Measurements from ENCODE around the gene FAM114A2. TPM values are rescaled to one million over a fixed set of nuclear protein-coding genes. Genes with fewer than 3 reads are reported as not detected.
A peak's percentile ranks its signal among the peaks of the same experiment; 100 is the strongest.

Gene FAM114A2
- polyA plus RNA-seq, 1 of the 3 experiments (the other 2 are of a cell fraction) = 9.0 TPM

DNA sequence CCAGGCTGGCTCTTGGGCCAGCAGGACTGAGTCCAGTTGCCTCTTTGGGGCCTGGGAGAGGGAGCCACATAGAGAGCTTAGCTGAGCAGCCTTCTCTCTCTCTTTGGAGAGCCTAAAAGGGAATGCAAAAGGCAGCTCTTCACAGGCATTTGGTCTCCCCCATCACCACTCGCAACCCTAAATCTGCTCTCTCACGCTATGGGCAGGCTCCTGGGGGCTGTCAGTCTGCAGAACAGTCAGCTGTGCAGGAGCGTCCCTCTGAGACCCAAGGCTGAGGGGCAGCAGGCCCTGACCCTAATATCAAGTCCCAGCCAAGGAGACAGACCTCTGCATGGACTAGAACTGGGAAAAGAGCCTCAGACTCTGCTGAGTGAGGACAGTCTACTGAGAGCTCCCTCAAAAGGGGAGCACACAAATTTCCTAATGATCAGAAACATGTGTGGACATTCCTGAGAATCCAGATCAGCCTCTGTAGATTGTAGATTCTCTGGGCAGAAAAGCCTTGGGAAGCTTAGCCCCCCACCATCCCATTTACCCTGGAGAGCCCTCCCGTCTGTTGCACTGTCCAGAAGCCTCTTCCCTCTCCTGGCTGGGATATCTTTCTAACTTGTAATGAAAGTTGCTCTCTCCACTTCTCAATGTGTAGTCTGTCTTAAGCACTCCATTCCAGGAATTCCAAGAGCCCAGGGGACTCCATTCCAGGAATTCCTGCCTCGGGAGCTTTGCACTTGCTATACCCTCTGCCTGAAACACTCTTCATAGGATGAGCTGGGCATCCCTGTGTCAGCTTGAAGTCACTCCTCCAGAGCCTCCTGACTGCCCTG is 79.4 kb downstream of the FAM114A2 start:
- Histone ChIP-seq H3K9ac (0 out of 2 replicates have a peak overlapping the region, but pooled peaks have one; percentile 3), H3K27me3 (ENCODE audit: insufficient read depth) (no peaks in the 10 kb centered on the region), H3K9me2 (no peaks in the 10 kb centered on the region), H3K79me2 (ENCODE audit: insufficient read depth) (no peaks in the 10 kb centered on the region), H3K9me3 (no peaks in the 10 kb centered on the region), H3K4me3 (ENCODE audit: low read depth in 2 of 2, low read length in 1 of 2) (no peak overlapping the region), H2AFZ (ENCODE audit: low read depth) (no peak overlapping the region; the same call in 1 of the 2 replicates), H3K36me3 (replicated peaks in 1 of 2; ENCODE audit: control insufficient read depth in 1 of 2, insufficient read depth in 2 of 2, low read length in 1 of 2) (no peaks in the 10 kb centered on the region), H4K20me1 (ENCODE audit: insufficient read depth) (no peaks in the 10 kb centered on the region), H3K27ac (ENCODE audit: low read depth in 2 of 2, low read length in 1 of 2) (peak overlapping the region; percentile 46 to 48; a peak in 3 of 4 replicates), H3K4me1 (ENCODE audit: control insufficient read depth in 1 of 2, insufficient read depth in 2 of 2, low read depth in 1 of 2, low read length in 1 of 2) (peaks cover 0 to 17% of the 10 kb centered on the region in 2 experiments; a peak in 3 of 4 replicates), H3K4me2 (peak overlapping the region; percentile 26; the same call in 1 of the 2 replicates), H3F3A (replicated peaks; ENCODE audit: insufficient read depth) (peaks cover 3% of the 10 kb centered on the region)
- WGBS (ENCODE audit: low lambda C conversion rate) = 48% methylated on average over 5 of the region's 5 CpGs
- CTCF ChIA-PET = interaction anchor here (1.1 to 1.8 kb wide), 4 partner anchors 462 to 1399 kb away, joined by 3 to 5 read pairs (median 3); no protein-coding TSS in a partner anchor
- POLR2A ChIA-PET = no interaction called here
- DNase-seq = no peak
- TF ChIP-seq, protein P1, sequence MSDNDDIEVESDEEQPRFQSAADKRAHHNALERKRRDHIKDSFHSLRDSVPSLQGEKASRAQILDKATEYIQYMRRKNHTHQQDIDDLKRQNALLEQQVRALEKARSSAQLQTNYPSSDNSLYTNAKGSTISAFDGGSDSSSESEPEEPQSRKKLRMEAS (IDR thresholded peaks at IDR 0.05; ENCODE audit: low read depth) = peak; percentile 37; the same call in 1 of the 2 replicates
- no peak for TF ChIP-seq GATA2 (CRISPR knock-in tag; IDR thresholded peaks at IDR 0.05)
- peak in 1 of 2 experiments; percentile 78; a peak in 2 of 4 replicates for TF ChIP-seq EP300 (IDR thresholded peaks at IDR 0.05; ENCODE audit: borderline replicate concordance in 1 of 2, low read depth in 1 of 2, low read length in 1 of 2)
- peak; percentile 9; the same call in 1 of the 2 replicates for TF ChIP-seq FOSL2 (IDR thresholded peaks at IDR 0.05; ENCODE audit: borderline replicate concordance, low read depth)
- TF ChIP-seq ELF1 (IDR thresholded peaks at IDR 0.05) = no peak
- TF ChIP-seq TCF12 (IDR thresholded peaks at IDR 0.05) = peak; percentile 78
- TF ChIP-seq FOXJ3 (CRISPR knock-in tag; IDR thresholded peaks at IDR 0.05) = no peak
- no peak; the same call in 1 of the 2 replicates for TF ChIP-seq SMC3 (IDR thresholded peaks at IDR 0.05; ENCODE audit: low read depth, low read length)
- TF ChIP-seq POLR2AphosphoS5 (IDR thresholded peaks at IDR 0.05; ENCODE audit: low read depth, low read length) = peak; percentile 29; the same call in 1 of the 2 replicates
- TF ChIP-seq TEAD4 (IDR thresholded peaks at IDR 0.05; ENCODE audit: borderline replicate concordance, insufficient read depth) = peak; percentile 96
- no peak for TF ChIP-seq YY1 (IDR thresholded peaks at IDR 0.05; ENCODE audit: low read depth)
- TF ChIP-seq MEF2A (IDR thresholded peaks at IDR 0.05; ENCODE audit: borderline replicate concordance, low read depth) = no peak
- TF ChIP-seq, protein P2, sequence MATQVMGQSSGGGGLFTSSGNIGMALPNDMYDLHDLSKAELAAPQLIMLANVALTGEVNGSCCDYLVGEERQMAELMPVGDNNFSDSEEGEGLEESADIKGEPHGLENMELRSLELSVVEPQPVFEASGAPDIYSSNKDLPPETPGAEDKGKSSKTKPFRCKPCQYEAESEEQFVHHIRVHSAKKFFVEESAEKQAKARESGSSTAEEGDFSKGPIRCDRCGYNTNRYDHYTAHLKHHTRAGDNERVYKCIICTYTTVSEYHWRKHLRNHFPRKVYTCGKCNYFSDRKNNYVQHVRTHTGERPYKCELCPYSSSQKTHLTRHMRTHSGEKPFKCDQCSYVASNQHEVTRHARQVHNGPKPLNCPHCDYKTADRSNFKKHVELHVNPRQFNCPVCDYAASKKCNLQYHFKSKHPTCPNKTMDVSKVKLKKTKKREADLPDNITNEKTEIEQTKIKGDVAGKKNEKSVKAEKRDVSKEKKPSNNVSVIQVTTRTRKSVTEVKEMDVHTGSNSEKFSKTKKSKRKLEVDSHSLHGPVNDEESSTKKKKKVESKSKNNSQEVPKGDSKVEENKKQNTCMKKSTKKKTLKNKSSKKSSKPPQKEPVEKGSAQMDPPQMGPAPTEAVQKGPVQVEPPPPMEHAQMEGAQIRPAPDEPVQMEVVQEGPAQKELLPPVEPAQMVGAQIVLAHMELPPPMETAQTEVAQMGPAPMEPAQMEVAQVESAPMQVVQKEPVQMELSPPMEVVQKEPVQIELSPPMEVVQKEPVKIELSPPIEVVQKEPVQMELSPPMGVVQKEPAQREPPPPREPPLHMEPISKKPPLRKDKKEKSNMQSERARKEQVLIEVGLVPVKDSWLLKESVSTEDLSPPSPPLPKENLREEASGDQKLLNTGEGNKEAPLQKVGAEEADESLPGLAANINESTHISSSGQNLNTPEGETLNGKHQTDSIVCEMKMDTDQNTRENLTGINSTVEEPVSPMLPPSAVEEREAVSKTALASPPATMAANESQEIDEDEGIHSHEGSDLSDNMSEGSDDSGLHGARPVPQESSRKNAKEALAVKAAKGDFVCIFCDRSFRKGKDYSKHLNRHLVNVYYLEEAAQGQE (IDR thresholded peaks at IDR 0.05; ENCODE audit: low read depth, low read length) = 0 out of 2 replicates have a peak, but pooled peaks have one; percentile 35
- TF ChIP-seq RXRA (IDR thresholded peaks at IDR 0.05; ENCODE audit: borderline replicate concordance, low read depth) = peak; percentile 75; the same call in 1 of the 2 replicates
- TF ChIP-seq, protein P3, sequence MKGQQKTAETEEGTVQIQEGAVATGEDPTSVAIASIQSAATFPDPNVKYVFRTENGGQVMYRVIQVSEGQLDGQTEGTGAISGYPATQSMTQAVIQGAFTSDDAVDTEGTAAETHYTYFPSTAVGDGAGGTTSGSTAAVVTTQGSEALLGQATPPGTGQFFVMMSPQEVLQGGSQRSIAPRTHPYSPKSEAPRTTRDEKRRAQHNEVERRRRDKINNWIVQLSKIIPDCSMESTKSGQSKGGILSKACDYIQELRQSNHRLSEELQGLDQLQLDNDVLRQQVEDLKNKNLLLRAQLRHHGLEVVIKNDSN (IDR thresholded peaks at IDR 0.05; ENCODE audit: borderline replicate concordance, low read depth) = no peak
- TF ChIP-seq SIN3A (IDR thresholded peaks at IDR 0.05; ENCODE audit: borderline replicate concordance, low read depth, low read length) = no peak
- TF ChIP-seq JUND (IDR thresholded peaks at IDR 0.05) = peak; percentile 42; the same call in 1 of the 2 replicates
- no peak for TF ChIP-seq FOXM1 (IDR thresholded peaks at IDR 0.05; ENCODE audit: low read depth)
- TF ChIP-seq, protein P4, sequence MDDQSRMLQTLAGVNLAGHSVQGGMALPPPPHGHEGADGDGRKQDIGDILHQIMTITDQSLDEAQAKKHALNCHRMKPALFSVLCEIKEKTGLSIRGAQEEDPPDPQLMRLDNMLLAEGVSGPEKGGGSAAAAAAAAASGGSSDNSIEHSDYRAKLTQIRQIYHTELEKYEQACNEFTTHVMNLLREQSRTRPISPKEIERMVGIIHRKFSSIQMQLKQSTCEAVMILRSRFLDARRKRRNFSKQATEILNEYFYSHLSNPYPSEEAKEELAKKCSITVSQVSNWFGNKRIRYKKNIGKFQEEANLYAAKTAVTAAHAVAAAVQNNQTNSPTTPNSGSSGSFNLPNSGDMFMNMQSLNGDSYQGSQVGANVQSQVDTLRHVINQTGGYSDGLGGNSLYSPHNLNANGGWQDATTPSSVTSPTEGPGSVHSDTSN (IDR thresholded peaks at IDR 0.05) = peak; percentile 40
- TF ChIP-seq RCOR1 (IDR thresholded peaks at IDR 0.05; ENCODE audit: low read length) = no peak
- no peak for TF ChIP-seq GABPA (IDR thresholded peaks at IDR 0.05; ENCODE audit: low read depth)

Measured in SK-N-SH (cell line).